ENCODE measurements around the gene SRGAP1.
A peak's percentile ranks its signal among the peaks of the same experiment; 100 is the strongest.
"Not testable (repeated sequence)": the region's sequence is repeated elsewhere in the genome, so short reads cannot be mapped to it uniquely, and the experiment has no call there.

The SRGAP1 gene

DNA sequence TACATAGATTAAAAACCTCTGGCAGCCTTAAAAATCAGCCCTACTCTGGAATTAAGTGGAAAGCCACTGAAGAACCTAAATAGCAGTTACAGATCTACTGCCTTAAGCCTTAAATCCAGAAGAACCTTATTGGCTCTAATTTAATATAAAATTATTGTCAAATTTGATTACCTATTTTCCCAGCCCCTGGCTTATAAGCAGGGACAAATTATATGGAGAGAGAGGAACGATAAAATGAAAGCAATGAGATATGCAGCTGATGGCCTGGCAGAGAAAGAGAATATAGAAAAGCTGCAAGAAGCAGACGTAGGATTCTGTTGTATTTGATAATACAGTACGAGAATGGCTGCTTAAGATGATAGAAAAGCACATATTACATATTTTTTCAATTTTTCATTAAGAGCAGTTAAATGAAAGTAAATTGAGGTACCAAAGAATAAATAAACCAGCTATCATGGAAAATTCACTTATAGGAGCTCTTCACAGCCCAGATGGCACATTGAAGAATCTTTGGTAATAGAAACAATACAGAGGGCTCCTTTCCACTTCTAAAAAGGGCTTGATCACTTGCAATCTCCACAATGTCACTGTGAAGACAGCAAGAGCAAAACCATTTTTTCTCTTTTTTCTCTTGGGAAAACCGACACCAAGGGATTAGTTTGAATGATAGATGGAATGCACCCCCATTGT, 248.2 kb downstream of the SRGAP1 start:
- DNase-seq, result no peak

DNA sequence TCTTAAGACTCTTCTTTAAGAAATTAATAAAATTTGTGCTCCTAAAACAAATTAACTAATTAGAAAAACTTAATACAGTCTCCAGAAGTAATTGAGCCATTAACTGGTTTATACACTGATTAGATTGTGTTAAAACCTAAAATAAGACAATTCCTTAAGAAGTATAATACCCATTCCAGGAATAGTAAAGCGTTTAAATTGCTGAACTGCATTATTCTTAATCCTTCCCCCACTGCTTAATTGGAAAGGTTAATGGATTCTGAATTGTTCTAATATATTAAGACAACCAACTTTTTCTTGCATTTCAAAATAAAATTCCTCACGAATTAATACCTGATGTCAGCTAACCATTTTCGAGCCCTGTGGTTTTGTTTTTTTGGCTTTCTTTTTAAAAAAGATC, 249.2 kb downstream of the SRGAP1 start:
- no peak for DNase-seq

DNA sequence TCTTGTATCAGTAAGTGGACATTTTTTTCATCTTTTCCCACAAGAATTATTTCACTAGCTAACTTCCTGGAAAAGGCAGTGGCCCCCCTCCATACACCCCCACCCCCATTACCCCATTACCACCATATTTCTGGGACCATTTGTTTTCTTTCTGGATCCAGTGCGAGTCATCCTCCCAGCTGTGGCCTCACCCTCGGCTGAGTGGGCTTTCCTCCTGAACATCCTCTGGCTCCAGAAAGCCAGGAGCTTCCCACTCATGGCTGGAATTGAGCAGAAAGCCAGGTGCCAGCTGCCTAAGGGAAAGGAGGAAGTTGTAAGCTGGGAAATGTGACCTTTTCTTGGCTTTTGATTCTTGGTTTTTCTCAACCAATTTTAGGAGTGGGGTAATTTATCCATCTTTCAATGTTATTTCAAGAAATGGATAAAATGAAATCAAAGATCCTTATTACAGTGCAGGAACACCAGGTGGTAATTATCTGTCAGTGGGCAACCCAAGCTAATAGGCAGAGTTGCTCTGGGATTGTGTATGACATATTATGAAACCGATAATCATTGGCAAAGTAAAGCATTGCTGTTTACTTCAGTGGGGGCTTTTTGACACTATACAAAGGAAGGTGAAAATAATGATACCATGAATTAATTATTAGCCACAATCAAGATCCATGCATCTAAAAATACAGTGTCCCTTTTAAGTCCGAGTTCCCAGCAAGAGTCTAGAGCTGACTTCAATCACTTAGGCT, 253.0 kb downstream of the SRGAP1 start:
- DNase-seq, result no peak

DNA sequence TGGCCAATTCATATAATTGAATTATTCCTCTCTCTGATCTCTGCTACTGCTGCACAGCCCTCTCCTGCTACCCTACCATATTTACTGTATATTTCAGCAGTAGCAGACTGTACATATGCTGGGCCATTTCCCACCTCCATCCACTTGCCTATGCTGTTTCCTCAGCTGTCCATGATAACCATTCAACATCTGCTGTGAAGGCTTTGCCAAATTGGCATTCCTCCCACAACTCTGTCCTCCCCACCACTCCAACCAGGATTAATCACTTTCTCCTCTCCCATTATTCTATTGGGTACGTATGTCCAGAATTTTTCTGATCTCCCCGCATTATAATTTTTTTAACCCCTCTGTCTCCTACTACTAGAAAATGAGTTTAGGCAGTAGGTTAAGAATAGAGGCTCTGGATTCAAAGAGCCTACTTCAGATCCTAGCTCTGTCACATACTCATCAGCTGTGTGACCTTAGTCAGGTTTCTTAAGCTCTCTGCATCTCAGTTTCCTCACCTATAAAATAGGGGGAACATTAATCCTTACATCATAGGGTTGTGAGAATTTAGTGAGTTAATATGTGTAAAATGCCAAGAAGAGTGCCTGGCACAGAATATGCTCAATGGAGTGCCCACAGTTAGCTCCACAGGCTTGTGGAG, 254.3 kb downstream of the SRGAP1 start:
- DNase-seq, result no peak

DNA sequence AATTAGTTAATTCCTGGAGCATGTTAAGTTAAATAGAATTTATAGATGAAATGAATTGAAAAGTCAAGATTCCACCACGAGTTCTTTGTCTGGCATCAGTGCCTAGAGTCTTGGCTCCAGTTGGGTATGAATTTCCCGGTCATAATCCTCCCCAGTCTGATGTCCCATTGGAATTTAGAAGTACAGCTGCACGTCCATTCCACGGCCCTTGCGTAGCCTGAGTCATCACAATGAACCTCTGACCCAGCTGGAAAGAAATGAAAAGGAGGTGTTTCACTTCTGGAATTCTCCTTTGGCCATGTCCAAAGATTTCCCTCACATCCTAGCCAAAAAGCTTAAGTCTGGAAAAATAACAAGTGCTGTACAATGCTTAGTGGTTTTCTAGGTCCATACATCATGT, 254.9 kb downstream of the SRGAP1 start:
- DNase-seq, result no peak

DNA sequence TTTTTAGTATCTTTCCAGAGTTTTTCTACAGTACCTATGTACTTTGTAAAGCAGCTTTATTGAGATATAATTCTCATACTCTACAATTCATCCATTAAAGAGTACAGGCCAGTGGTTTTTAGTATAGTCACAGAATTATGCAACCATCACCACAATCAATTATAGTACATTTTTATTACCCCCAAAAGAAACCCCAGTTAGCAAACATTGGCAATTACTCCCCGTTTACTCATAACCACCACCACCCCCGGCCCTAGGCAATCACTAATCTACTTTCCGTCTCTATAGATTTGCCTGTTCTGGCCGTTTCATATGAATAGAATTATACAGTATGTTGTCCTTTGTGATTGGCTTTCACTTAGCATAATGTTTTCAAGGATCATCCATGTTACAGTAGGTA, 257.8 kb downstream of the SRGAP1 start:
- DNase-seq, result no peak

DNA sequence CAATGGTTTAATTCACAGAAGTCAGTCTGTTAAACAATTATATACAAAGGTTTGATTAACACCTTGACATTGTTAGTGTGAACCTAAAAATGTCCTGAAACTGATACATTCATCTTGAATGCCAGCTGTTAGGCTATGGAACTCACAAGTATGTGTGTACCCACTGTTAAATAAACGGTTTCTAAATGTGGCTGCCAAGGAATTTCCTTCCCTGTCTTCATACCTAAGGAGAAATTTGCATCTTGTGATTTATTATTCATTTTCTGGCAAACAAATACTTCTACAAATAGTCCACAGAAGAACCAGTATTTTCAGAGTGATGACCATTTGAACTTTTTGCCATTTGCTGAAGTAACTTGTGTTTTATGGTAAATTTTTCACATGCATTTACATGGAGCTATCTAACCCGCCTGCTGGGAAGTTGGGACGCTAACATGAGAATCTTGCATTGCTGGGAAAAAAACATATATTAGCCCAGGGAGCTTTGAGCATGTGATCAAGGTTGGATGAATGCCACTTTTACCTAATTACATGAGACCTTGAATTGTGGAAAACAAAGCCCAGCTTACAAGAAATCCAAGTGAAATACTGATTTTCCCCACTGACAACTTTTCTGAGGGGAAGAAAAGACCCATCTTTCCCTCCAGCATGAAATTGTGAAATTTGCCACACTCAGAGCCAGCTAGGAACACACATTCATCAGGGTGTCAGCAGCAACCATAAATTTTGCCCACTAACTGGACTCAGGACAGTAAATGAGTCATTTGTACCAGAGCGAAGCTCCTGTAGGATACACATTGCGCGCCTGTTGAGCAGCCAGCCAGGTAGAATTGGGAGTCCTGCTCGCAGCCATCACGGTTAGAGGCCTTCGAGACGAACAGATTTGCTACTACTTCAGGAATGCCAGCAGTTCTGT, 259.6 kb downstream of the SRGAP1 start:
- no peak for DNase-seq

DNA sequence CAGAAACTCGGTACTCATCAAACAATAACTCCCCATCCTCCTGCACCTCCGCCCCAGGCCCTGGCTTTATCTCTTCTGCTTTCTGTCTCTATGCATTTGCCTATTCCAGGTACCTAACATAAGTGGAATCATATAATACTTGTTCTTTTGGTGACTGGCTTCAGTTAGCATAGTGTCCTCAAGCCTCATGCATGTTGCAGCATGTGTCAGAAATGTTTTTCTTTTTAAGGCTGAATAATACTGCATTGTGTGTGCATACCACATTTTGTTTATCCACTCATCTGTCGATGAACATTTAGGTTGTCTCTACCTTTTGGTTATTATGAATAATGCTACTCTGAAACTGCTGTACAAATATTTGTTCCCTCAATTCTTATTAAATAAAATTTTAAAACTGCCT, 260.5 kb downstream of the SRGAP1 start:
- no peak for DNase-seq

DNA sequence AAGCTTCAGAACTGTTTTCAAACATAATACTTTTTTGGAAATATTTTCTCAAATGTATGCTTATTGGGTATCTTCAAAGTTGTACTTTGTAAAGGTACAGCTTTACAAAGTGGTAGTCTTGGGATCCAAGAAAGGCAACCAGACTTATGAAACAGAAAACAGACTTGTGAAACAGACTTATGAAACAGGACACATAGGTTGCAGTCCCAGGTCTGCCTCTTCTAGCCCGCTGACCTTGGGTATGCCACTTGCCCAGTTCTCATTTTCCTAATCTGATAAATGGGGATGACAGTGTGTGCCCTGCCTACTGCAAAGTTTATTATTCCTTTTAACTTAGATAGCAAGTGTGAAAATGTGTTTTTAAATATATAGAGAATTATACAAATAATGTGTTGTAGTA, 263.3 kb downstream of the SRGAP1 start:
- DNase-seq, result no peak

DNA sequence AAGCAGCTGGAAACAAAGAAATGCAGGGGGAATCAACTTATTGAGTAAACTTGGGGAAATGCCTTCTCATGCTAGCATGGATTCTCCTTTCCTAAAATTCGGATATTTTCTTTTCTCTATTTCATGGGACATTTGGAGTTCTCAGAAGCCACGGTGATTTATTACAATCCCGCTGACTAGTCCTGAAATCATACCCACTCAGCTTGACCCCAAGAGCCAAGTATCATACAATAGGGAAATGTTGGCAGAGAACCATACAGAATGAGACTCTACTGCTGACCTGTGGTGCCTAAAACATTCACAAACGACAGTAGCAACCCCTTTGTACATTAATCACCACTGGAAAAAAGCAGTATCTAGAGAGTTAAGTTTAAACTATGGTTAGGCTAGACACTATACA, 265.2 kb downstream of the SRGAP1 start:
- DNase-seq, result no peak

DNA sequence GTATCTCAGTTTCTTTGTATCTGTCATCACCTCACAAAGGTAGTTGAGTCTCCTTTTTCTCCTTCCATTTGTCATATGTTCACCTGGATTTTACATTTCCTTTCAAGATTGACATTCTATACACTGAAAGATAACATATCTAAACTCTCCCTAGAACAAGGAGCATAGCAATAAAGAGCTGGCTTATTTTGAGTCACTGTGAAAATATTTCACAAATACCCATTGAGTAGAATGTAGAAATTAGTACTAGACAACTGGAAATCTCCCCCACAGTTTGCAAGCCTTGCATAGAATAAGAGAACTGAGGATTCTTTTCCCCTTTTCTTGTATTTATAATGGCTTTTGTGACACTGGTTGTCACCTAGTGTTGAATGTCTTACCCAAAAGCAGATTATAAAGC, 266.4 kb downstream of the SRGAP1 start:
- no peak for DNase-seq

DNA sequence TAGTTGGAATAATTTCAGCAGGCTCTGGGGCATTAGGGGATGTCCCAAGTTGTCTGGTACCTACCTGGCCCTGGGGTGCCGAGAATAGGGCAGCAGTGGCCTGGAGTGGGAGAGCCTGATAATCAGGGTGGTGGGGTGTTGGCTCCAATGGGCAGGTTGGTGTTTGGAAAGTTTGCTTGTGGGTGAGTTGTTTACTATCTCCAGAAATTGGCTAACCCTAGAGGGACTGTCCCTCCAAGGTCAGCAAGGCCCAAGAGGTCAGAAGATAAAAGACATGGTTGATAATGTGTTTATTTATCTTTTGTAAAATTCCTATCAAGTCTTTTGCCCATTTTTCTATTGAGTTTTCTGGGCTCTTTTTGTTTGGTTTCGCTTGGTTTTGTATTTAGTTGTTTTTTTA, 272.5 kb downstream of the SRGAP1 start:
- DNase-seq, result no peak

DNA sequence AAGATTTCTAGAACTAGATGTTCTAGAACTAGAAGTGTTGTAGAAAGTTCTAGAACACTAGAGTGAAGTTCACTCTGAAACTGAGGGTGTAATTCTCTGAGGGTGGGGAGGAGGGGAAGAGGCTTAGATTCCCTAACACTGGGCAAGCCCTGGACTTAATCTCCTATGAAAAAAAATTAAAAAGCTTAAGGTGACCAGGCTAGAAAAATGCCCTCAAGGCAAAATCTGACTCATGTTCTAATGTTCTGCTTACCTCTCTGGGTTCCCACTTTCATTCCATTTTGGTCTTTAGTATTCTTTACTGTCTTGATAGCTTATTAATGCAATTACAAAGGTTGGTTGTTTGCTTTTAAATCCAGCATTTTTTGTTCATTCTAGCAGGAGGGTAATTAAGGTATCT, 276.1 kb downstream of the SRGAP1 start:
- no peak for DNase-seq

DNA sequence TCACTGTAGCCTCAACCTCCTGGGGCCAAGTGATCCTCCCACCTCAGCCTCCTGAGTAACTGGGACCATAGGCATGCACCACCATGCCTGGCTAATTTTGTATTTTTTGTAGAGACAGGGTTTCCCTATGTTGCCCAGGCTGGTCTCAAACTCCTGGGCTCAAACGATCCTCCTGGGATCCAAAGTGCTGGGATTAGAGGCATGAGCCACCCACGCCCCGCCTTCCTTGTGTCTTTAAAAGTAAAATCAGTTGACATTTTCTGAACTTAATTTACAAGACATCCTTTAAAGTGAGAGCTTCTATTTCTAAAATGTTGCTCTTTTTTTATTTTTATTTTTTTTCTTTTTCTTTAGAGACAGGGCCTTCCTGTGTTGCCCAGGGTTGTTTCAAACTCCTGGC, 276.6 kb downstream of the SRGAP1 start:
- DNase-seq, result not testable (repeated sequence)

DNA sequence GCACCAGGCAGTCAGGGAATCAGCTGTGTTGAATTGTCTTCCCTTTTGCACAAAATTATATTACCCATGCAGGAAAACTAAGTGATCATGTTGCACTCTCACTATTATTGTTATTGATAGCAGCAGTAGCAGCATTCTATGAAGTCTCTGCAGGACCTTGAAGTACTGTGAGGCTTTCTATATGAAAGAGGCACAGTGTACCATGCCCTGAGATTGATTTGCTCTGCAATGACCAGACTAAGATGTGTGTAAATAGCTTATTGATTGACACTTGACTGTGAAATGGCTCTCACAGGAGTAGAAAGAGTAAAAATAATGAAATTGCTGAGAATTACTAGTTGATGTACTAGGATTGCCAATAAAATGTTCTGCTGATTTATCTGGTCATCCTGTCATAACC, 277.7 kb downstream of the SRGAP1 start:
- DNase-seq, result no peak

DNA sequence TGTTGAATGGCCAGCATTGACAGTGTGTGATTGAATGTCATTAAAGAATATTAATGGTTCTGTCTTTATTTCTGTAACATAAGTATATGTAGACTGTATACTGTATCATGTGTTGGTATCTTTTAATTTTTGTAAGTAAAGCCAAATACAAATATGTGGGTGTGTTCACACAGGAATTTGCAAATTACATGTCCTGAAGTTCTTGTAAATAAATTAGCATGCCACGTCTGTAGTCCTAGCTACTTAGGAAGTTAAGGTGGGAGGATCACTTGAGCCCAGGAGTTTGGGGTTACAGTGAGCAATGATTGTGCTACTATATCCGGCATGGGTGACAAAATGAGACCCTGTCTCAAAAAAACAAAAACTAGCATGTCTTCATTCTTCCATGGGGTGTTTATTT, 278.5 kb downstream of the SRGAP1 start:
- no peak for DNase-seq

DNA sequence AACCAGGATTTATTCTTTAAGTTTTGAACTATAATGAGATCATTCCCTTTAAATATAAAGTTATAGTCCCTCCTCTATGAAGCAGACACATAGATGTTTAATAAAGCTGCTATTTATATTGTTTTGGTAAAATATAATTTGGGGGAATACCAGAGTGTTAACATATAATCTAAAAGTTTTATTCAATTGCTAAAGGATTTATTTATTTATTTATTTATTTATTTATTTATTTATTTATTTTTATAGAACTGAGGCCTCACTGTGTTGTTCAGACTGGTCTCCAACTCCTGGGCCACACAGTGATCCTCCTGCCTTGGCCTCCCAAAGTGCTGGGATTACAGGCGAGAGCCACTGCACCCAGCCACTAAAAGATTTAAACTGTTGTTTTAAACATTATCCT, 278.9 kb downstream of the SRGAP1 start:
- DNase-seq, result no peak

DNA sequence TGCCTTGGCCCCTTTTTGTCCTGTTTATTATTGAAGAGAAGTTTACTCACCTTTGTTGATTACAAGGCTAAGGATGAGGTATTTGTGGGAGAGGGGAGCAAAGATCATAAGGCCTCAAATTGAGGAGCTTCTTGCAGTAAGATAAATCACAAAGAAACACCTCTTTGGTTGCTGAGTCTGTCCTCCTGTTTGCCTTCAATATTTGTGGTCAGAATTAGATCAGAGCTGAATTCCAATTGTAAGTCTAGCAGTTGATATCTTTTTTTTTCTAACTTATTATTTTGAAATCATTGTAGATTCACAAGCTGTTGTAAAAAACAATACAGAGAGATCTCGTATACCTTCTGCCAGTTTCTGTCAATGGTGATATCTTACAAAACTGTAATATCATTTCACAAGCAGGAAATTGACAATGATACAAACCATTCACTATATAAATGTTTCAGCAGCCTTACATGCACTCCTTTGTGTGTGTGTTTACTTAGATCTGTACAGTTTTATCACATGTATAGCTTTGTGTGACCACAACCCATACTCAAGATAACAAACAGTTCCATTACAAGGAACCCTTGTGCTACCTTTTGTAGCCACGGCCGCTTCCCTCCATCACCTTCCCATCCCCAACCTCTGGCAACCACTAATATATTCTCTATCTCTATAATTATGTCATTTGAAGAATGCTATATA, 280.2 kb downstream of the SRGAP1 start:
- no peak for DNase-seq

DNA sequence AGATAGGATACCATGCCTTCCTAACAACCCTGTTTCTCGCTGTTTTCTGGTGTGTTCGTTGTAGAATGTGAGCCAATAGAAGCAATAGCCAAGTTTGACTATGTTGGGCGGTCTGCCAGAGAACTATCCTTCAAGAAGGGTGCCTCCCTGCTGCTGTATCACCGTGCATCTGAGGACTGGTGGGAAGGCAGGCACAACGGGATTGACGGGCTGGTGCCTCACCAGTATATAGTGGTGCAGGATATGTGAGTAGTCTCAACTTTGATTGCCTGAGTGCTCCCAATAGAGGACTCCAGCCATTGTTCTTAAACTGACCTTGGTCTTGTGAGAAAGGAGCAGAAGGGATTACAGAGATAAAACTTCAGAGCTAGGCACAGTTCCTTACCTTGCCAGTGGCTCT, 281.4 kb downstream of the SRGAP1 start:
- peak; percentile 12 for DNase-seq

DNA sequence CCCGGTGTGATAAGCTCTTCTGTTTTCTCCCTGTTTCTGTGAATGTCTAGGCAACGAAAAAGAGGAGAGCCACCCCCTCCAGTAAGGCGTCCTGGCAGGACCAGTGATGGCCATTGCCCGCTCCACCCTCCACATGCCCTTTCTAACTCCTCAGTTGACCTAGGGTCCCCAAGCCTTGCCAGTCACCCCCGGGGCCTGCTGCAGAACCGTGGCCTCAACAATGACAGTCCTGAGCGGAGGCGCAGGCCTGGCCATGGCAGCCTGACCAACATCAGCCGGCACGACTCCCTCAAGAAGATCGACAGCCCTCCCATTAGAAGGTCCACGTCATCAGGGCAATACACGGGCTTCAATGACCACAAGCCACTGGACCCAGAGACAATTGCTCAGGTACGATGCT, 283.3 kb downstream of the SRGAP1 start:
- DNase-seq, result no peak

DNA sequence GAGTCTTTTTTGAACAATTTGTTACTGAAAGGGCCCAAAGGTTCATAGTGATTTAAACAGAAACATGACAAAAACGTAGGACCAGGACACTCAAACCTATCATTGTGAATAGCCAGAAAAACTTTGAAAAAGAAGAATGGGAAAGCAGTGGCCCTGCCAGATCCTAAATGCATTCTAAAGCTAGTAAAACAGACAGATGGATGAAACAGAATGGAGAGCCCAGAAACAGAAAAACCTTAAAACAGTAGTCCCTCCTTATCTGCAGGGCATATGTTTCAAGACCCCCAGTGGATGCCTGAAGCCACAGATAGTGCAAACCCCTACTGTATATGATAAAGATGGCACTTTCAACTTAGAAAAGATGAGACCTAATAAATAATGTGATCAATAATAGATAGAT, 283.9 kb downstream of the SRGAP1 start:
- no peak for DNase-seq

DNA sequence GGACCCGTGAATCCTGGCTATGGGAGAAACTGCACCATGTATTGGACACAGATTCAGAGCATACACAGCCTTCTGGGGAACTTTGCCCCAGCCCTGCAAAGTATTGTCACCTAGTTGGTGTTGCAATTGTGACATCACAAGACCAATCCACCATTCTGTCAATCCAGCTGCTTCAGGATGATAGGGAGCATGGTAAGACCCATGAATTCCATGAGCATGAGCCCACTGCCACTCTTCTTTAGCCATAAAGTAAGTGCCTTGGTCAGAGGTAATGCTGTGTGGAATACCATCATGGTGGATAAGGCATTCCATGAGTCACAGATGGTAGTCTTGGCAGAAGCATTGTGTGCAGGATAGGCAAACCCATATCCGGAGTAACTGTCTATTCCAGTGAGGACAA, 286.0 kb downstream of the SRGAP1 start:
- DNase-seq, result not testable (repeated sequence)

DNA sequence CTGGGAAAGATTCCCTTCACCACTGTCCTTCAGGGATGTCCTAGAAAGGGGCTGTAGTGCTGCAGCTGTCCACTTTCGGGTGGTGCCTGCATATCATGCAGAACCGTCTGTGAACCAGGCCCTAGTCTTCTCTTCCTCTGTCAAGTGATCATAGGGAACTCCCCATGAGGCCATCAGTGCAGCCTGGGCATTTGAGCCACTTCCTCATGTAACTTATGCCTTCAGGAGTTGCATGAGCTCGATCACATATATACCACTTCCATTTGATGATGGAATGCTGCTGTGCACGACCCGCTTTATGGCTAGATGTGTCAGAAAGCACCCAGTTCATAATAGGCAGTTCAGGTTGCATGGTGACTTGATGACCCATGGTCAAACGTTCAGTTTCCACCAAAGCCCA, 287.0 kb downstream of the SRGAP1 start:
- not testable (repeated sequence) for DNase-seq
